Ishikawa (cell line): ENCODE measurements around the gene PSMF1.

Experiments
- CEBPB ChIP-seq: IDR thresholded peaks from 2 replicates; pipeline ENCODE4 v1.6.1; 2012
- CREB1 ChIP-seq: IDR thresholded peaks from 2 replicates; pipeline ENCODE4 v1.6.1; 2012; ENCODE audit warnings: low read depth
- EGR1 ChIP-seq: IDR thresholded peaks from 2 replicates; pipeline ENCODE4 v1.6.1; 2012
- EP300 ChIP-seq: IDR thresholded peaks from 2 replicates; pipeline ENCODE4 v1.6.1; 2012; ENCODE audit warnings: borderline replicate concordance
- MAX ChIP-seq: IDR thresholded peaks from 2 replicates; pipeline ENCODE4 v1.6.1; 2012
- NFIC ChIP-seq: IDR thresholded peaks from 2 replicates; pipeline ENCODE4 v1.6.1; 2012
- RAD21 ChIP-seq: IDR thresholded peaks from 2 replicates; pipeline ENCODE4 v1.6.1; 2012; ENCODE audit warnings: low read depth
- REST ChIP-seq: IDR thresholded peaks from 2 replicates; pipeline ENCODE4 v1.6.1; 2012; ENCODE audit warnings: low read depth, mild to moderate bottlenecking
- TCF12 ChIP-seq: IDR thresholded peaks from 2 replicates; pipeline ENCODE4 v1.6.1; 2012; ENCODE audit warnings: low read depth
- TEAD4 ChIP-seq: IDR thresholded peaks from 2 replicates; pipeline ENCODE4 v1.6.1; 2012
- USF1 ChIP-seq: IDR thresholded peaks from 2 replicates; pipeline ENCODE4 v1.6.1; 2012
- YY1 ChIP-seq: IDR thresholded peaks from 2 replicates; pipeline ENCODE4 v1.6.1; 2012; ENCODE audit warnings: low read depth
- ZBTB7A ChIP-seq: IDR thresholded peaks from 2 replicates; pipeline ENCODE4 v1.6.1; 2012; ENCODE audit warnings: low read depth

GRCh38 chr20:1086277-1087213 lies 31.9 kb upstream of the PSMF1 start:
- TF ChIP-seq REST: no peak
- TF ChIP-seq EP300: no peak
- TF ChIP-seq ZBTB7A: no peak
- no peak for TF ChIP-seq EGR1
- TF ChIP-seq RAD21: no peak
- TF ChIP-seq CEBPB: no peak
- no peak for TF ChIP-seq TEAD4
- no peak for TF ChIP-seq YY1
- TF ChIP-seq MAX: no peak
- TF ChIP-seq USF1: no peak
- no peak for TF ChIP-seq CREB1
- TF ChIP-seq TCF12: no peak
- no peak for TF ChIP-seq NFIC
